H1 (cell line): Measurements from ENCODE around the gene MIEN1. TPM values are rescaled to one million over a fixed set of nuclear protein-coding genes. Genes with fewer than 3 reads are reported as not detected.

Experiments used
- EP300 ChIP-seq, 2 experiments: IDR thresholded peaks; 1 replicate in 1 of 2; 2 replicates in 1 of 2; pipeline ENCODE4 v1.6.1; 2011 to 2012; ENCODE audit warnings: low read depth in 2 of 2, low read length in 2 of 2, mild to moderate bottlenecking in 2 of 2, borderline replicate concordance in 1 of 2, inconsistent platforms in 1 of 2, moderate library complexity in 1 of 2
- polyA plus RNA-seq, 7 experiments: library from polyadenylated mRNA; depleted of rRNA in 3 of 7; stranded (reverse) in 5 of 7; unstranded in 2 of 7; fragments of >200 nt in 5 of 7; fragments of 200-250 nt in 2 of 7; gene quantifications; 1 replicate in 5 of 7; 2 replicates in 1 of 7; 4 replicates in 1 of 7; pipeline versions ENCODE4 v1.2.1 to v1.2.3, GENCODE V29; 2011 to 2013; ENCODE audit warnings: missing spikeins in 2 of 7, mixed read lengths in 2 of 7
- total RNA-seq: library from RNA; stranded (reverse); fragmentation: NEBNext Ultra II Directional; extraction: Animal tissue kit (Norgen Biotek cat#: 25700); gene quantifications from 2 replicates; pipeline ENCODE4 v1.2.1, GENCODE V29; 2021

The MIEN1 gene
- total and polyA plus RNA-seq, 2 of the 8 experiments (the other 6 are each of a cell fraction or from before 2014, with no cell fraction given), result 29.6 to 54.9 TPM

- TF ChIP-seq EP300 (IDR thresholded peaks at IDR 0.05; ENCODE audit: borderline replicate concordance in 1 of 2, low read depth in 2 of 2, low read length in 2 of 2), result no peak
These were observed 17.4 kb upstream of the MIEN1 start (continued) for GRCh38 chr17:39747745-39748144.
